Measurements from ENCODE around the gene CCSER1.

DNA sequence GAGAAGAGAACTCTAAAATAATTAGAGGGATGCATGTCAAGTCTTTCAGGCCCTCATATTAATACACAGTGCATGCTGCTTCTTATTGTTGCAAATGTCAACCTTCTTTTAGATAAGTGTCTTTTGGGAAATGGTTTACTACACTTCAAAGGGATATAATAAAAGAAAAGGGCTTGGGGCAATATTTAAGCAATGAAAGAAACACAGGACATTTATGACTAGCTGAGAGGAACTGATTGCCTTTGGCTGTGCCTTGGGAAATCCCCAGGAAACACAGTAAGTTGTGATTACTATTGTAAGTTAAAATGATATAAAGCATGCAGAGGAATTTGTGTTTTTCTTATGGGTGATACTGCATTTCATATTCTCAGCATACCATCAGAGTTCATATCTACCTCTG is 1140.3 kb downstream of the CCSER1 start:
- TF ChIP-seq CTCF (IDR thresholded peaks at IDR 0.05; ENCODE audit: insufficient read depth, low read length, poor library complexity, severe bottlenecking) (no peak), EZH2phosphoT487 (conservative IDR thresholded peaks at IDR 0.05; ENCODE audit: low read length) (no peak)

Data from SU-DHL-6 (cell line).